ENCODE data around the gene AQP12B. TPM values are rescaled to one million over a fixed set of nuclear protein-coding genes. Genes with fewer than 3 reads are reported as not detected.

The AQP12B gene
- polyA plus RNA-seq, 1 donor (not counting 4 experiments of a cell fraction or from before 2014, with no cell fraction given), result not detected

- no peaks in the 10 kb centered on the region for H4K20me1 ChIP-seq (ENCODE audit: control insufficient read depth, extremely low read depth, insufficient read depth, low read length)
- FAIRE-seq (no peak), DNase-seq (ENCODE audit: low read depth, low spot score) (no peak)
- dilution Hi-C loops (cut with MboI; ENCODE audit: extremely low pct_ligation_motif_present, low sequenced_read_pairs), result no loop called here
- no peak overlapping the region for H3K27ac ChIP-seq (ENCODE audit: control insufficient read depth, insufficient read depth, low read length)
- no peaks in the 10 kb centered on the region for H3K9me1 ChIP-seq (ENCODE audit: control insufficient read depth, extremely low read depth, insufficient read depth, low read length)
- H2AFZ ChIP-seq (ENCODE audit: control insufficient read depth, low read length), result no peak overlapping the region
- no peaks in the 10 kb centered on the region for H3K79me2 ChIP-seq (ENCODE audit: control insufficient read depth, insufficient read depth, low read length)
- no peak overlapping the region for H3K4me2 ChIP-seq (ENCODE audit: control insufficient read depth, extremely low read depth, insufficient read depth, low read depth, low read length)
- no peak overlapping the region for H3K9ac ChIP-seq (ENCODE audit: control insufficient read depth, extremely low read depth, insufficient read depth, low read length)
- TF ChIP-seq EZH2 (IDR thresholded peaks at IDR 0.05; ENCODE audit: low read length) (no peak), CTCF (optimal IDR thresholded peaks at IDR 0.05 in 1 of 3, IDR thresholded peaks at IDR 0.05 in 1 of 3, conservative IDR thresholded peaks at IDR 0.05 in 1 of 3; ENCODE audit: extremely low read depth in 1 of 3, insufficient read depth in 2 of 3, low read length in 3 of 3) (no peak)
- H3K9me3 ChIP-seq (ENCODE audit: control insufficient read depth, low read depth, low read length), result no peaks in the 10 kb centered on the region
- H3K4me3 ChIP-seq (ENCODE audit: control insufficient read depth in 2 of 3, extremely low read depth in 1 of 3, insufficient read depth in 2 of 3, low read depth in 1 of 3, low read length in 3 of 3), result no peak overlapping the region
- H3K36me3 ChIP-seq (ENCODE audit: control insufficient read depth in 2 of 2, extremely low read depth in 1 of 2, insufficient read depth in 2 of 2, low read length in 2 of 2), result no peaks in the 10 kb centered on the region
- no peaks in the 10 kb centered on the region for H3K4me1 ChIP-seq (ENCODE audit: control insufficient read depth, extremely low read depth, insufficient read depth, low read length)
- H3K27me3 ChIP-seq (ENCODE audit: control insufficient read depth, extremely low read depth, insufficient read depth, low read length), result peaks cover 17% of the 10 kb centered on the region
These were observed 32.4 kb upstream of the AQP12B start for GRCh38 chr2:240714747-240715725.

GRCh38 chr2:240713928-240714746 is 31.5 kb upstream of the AQP12B start:
- H3K4me1 ChIP-seq (ENCODE audit: control insufficient read depth, extremely low read depth, insufficient read depth, low read length), result no peaks in the 10 kb centered on the region
- no peaks in the 10 kb centered on the region for H3K9me3 ChIP-seq (ENCODE audit: control insufficient read depth, low read depth, low read length)
- no peak overlapping the region for H3K4me2 ChIP-seq (ENCODE audit: control insufficient read depth, extremely low read depth, insufficient read depth, low read depth, low read length)
- no peak overlapping the region for H3K27ac ChIP-seq (ENCODE audit: control insufficient read depth, insufficient read depth, low read length)
- TF ChIP-seq CTCF (optimal IDR thresholded peaks at IDR 0.05 in 1 of 3, IDR thresholded peaks at IDR 0.05 in 1 of 3, conservative IDR thresholded peaks at IDR 0.05 in 1 of 3; ENCODE audit: extremely low read depth in 1 of 3, insufficient read depth in 2 of 3, low read length in 3 of 3) (no peak), EZH2 (IDR thresholded peaks at IDR 0.05; ENCODE audit: low read length) (peak; percentile 35)
- H3K27me3 ChIP-seq (ENCODE audit: control insufficient read depth, extremely low read depth, insufficient read depth, low read length), result peaks cover 17% of the 10 kb centered on the region
- DNase-seq (ENCODE audit: low read depth, low spot score), result no peak
- no peak for FAIRE-seq
- H2AFZ ChIP-seq (ENCODE audit: control insufficient read depth, low read length), result no peak overlapping the region
- H3K9ac ChIP-seq (ENCODE audit: control insufficient read depth, extremely low read depth, insufficient read depth, low read length), result no peak overlapping the region
- H3K9me1 ChIP-seq (ENCODE audit: control insufficient read depth, extremely low read depth, insufficient read depth, low read length), result no peaks in the 10 kb centered on the region
- no peaks in the 10 kb centered on the region for H4K20me1 ChIP-seq (ENCODE audit: control insufficient read depth, extremely low read depth, insufficient read depth, low read length)
- H3K79me2 ChIP-seq (ENCODE audit: control insufficient read depth, insufficient read depth, low read length), result no peaks in the 10 kb centered on the region
- H3K4me3 ChIP-seq (ENCODE audit: control insufficient read depth in 2 of 3, extremely low read depth in 1 of 3, insufficient read depth in 2 of 3, low read depth in 1 of 3, low read length in 3 of 3), result no peak overlapping the region
- dilution Hi-C loops (cut with MboI; ENCODE audit: extremely low pct_ligation_motif_present, low sequenced_read_pairs), result no loop called here
- no peaks in the 10 kb centered on the region for H3K36me3 ChIP-seq (ENCODE audit: control insufficient read depth in 2 of 2, extremely low read depth in 1 of 2, insufficient read depth in 2 of 2, low read length in 2 of 2)
